HG03439 (cell line): ENCODE results near the gene HOXA13.

Experiments used
- ATAC-seq: cut with Tn5 transposase; IDR thresholded peaks from one replicate; pipeline ENCODE4 v1.9.1; 2021; ENCODE audit warnings: mild to moderate bottlenecking, moderate library complexity; ENCODE audit not compliant: unreplicated experiment

HOXA13 gene

GRCh38 chr7:27149842-27150567 is 49.9 kb downstream of the HOXA13 start:
- no peak for ATAC-seq

- ATAC-seq = no peak
Measured at GRCh38 chr7:27148756-27149641, 50.9 kb downstream of the HOXA13 start.

DNA sequence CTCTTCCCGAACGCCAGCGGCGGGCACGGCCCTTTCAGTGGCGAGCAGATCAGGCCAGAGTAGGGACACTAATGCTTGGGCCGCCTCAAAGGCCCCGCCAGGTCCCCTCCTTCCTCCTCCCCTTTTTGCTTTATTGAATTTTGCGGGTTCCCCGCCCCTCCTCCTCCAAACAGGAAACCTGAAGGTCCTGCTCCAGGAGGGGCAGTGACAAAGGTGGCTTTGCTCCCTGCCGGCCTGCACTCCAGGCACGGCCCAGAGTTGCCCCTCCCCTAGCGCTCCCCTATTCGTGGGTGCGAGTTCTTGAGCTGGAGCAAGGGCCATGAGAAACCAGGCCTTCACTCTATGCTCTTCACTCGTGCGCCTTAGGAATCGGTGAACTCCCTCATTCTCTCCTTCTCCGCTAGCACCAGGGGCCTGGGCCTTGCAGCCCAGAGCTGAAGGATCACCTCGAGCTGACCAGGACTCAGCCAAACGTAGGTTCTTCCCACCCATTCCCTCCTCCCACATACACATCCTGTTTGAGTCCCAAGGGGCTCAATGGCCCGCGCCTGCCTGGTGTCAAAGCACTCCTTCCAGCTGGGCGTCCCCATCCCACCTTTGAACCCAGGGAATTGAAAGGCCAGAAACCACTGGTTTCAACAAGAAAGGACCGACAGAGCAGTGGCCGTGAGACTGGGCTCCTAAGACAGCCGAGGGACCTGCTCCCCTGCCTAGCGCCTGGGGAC is 51.7 kb downstream of the HOXA13 start:
- ATAC-seq = no peak

DNA sequence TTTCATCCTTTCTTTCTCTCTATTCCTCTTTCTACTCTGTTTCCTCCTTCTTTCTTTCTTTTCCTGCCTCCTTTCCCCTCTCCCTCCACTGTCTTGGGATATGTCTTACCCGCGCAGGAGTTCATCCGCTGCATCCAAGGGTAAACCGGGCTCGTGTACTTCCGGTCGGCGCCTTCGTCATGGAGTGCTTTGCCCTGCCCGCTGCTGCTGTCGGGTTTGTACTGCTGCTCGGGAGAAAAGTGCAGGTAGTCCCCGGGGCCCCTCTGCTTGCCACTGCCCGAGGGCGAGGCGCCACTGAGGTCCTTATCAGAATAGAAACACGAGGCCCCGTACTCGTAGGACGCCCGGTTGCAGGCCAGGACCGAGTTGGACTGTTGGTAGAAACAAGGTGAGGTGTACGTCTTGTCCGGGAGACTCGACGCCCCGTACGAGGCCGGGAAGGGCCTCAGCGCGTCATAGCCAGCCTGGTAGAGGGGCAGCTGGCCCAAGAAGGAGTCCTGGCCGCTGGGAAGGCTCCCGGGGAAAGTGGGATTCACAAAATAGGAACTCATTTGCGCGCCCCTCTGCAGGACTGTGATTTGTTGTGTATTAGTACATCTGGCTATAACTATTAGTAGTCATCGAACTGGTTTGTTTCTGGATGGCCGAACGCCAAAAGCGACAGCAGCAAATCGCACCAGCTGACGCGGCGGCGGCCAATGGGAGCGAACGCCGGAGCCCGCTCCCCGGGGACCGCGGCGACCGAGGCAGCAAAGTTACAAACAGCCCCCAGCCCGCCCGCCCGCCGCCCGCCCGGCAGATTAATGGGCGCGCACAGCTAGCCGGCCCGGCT is 52.5 kb downstream of the HOXA13 start, which contains the start of gene HOXA6:
Gene HOXA6 (minus strand): TSS at position 576 of the 832 bp plus-strand sequence. CDS start 25 bp downstream, at position 551.
- no peak for ATAC-seq

DNA sequence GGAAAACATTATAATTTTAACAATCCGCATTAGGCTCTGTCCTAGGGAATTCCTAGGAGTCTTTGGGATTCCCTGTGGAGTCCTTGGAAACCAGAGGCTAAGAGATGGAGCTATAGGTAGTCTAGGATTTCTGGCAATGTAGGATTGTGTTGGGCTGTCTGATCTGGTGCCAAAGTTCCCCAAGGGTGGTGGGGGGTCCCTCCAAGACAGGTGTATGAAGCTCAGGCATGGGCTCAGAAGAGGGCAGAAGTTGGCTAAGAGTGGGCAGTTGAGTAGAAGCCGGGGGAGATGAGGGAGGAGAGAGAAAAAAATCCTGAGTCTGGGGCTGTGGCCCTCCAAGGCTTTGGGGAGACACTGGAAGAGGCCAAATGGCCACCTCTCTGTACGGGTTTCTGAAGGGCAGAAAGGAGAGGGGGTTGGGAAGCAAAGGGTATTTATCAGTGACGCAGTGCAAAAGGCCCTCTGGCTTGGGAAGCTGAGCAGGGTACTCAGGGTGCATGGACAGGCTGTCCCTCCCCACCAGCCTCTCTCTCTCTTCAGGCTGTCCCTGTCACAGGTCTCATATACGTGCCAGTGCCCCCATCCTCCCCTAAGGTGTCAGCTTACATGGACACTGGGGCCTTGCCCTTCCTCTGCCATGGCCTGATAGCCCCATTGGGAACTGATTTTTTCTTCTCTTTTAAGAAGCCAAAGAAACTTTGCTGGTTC is 53.2 kb downstream of the HOXA13 start:
- ATAC-seq = no peak

GRCh38 chr7:27145914-27146412 is 53.9 kb downstream of the HOXA13 start:
- no peak for ATAC-seq

DNA sequence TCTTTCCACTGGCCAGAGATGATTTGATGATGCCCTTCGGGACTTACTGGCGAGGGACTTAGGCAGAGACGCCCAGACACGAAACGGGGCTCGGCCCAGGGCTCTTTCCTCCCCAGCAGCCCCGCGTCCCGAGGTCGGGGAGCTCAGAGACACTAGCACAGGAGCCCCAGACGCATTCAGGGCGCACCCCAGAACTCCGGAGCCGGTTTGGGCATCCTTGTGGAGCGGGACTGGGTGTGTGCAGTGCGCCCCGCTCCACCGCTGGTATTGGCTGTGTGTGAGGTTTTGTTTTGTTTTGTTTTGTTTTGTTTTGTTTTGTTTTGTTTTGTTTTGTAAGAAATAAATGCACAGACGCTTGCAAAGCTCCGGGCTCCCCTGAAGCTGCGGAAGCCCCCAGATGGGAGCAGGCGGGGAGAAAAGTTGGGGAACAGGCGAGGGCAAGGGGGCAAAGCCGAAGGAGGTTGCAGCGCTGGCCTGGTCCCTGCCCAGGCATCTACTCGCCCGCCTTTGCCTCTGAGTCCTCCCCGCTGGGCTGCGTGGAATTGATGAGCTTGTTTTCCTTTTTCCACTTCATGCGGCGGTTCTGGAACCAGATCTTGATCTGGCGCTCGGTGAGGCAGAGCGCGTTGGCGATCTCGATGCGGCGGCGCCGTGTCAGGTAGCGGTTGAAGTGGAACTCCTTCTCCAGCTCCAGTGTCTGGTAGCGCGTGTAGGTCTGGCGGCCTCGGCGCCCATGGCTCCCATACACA is 54.6 kb downstream of the HOXA13 start:
- no peak for ATAC-seq

DNA sequence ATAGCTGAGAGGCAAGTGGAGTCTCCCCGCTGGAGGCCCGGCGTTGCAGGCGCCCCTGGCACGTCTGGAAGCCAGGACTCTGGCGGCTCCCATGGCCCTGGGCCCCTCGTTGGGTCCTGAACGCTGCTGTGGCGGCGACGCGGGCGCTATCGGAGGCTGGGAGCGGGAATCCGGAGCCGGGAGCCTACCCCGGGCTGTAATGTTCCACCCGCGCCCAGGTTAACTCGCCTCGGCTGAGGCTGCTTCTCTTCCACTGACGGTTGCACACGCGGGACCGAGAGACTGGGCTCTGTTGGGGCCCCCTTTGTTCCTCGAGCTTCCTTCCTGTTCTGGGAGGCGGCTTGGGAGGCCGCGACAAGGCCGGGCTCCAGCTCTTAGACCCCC is 55.1 kb downstream of the HOXA13 start:
- no peak for ATAC-seq
